ENCODE results near the gene C11orf42.

GRCh38 chr11:6251990-6252473, 46.7 kb downstream of the C11orf42 start:
- no peak for TF ChIP-seq POLR2A (IDR thresholded peaks at IDR 0.05; ENCODE audit: low read length)
- peak; percentile 62 for TF ChIP-seq GATA1 (IDR thresholded peaks at IDR 0.05; ENCODE audit: low read depth, low read length)
